H1 (cell line): ENCODE measurements around the gene IP6K3. TPM values are rescaled to one million over a fixed set of nuclear protein-coding genes. Genes with fewer than 3 reads are reported as not detected.

Source experiments
- CTCF ChIA-PET: fragments of 300-600 bp; sonication (Branson Sonifier 250); formaldehyde crosslinking; loops from one replicate; lab custom pipeline; 2021; ENCODE audit not compliant: partially characterized antibody; lab: Charles Lee
- POLR2A ChIA-PET: fragments of 300-600 bp; sonication (Branson Sonifier 250); formaldehyde crosslinking; loops from one replicate; lab custom pipeline; 2021; ENCODE audit warnings: inconsistent platforms; ENCODE audit not compliant: partially characterized antibody; lab: Charles Lee
- DNase-seq, 2 experiments: peaks; one replicate each; pipeline versions ENCODE4 v3.0.0 to v3.0.0-alpha.2; 2010 to 2022; ENCODE audit warnings: low spot score in 2 of 2, low read depth in 1 of 2, mixed read lengths in 1 of 2
- FAIRE-seq: peaks from 2 replicates; lab custom pipeline; 2011; peaks lifted over from hg19 to GRCh38; lab: Jason Lieb, UNC
- H2AFZ ChIP-seq: 2 replicates; pipeline ENCODE4 v1.8.1; 2012; ENCODE audit warnings: low read length, inconsistent platforms
- H2AK5ac ChIP-seq: 2 replicates; pipeline ENCODE4 v1.6.1; 2013; ENCODE audit warnings: low read depth, low read length
- H2BK120ac ChIP-seq: replicated peaks from 2 replicates; pipeline ENCODE3; 2013; ENCODE audit warnings: low read depth, low read length, inconsistent platforms
- H2BK12ac ChIP-seq: 2 replicates; pipeline ENCODE4 v1.6.1; 2013; ENCODE audit warnings: low read depth, low read length
- H2BK15ac ChIP-seq: 2 replicates; pipeline ENCODE4 v1.6.1; 2013; ENCODE audit warnings: low read length
- H2BK20ac ChIP-seq: 2 replicates; pipeline ENCODE4 v1.6.1; 2013; ENCODE audit warnings: low read length
- H2BK5ac ChIP-seq: 2 replicates; pipeline ENCODE4 v1.6.1; 2013; ENCODE audit warnings: low read depth, low read length
- H3K14ac ChIP-seq: 2 replicates; pipeline ENCODE4 v1.6.1; 2013; ENCODE audit warnings: inconsistent platforms; ENCODE audit not compliant: insufficient read length
- H3K18ac ChIP-seq: 2 replicates; pipeline ENCODE4 v1.6.1; 2013; ENCODE audit warnings: low read length; ENCODE audit errors: extremely low read depth
- H3K23ac ChIP-seq: 2 replicates; pipeline ENCODE4 v1.6.1; 2013; ENCODE audit warnings: inconsistent platforms; ENCODE audit not compliant: insufficient read length
- H3K23me2 ChIP-seq: 2 replicates; pipeline ENCODE4 v1.6.1; 2013; ENCODE audit warnings: low read depth, low read length
- H3K27ac ChIP-seq: 2 replicates; pipeline ENCODE4 v1.6.1; 2011; ENCODE audit warnings: low read depth, low read length, inconsistent platforms
- H3K27me3 ChIP-seq, 4 experiments: replicated peaks in 1 of 4; 1 replicate in 1 of 4; 2 replicates in 3 of 4; pipeline versions ENCODE4 v1.6.1 to v1.8.1; 2011 to 2013; ENCODE audit warnings: low read length in 3 of 4, mild to moderate bottlenecking in 3 of 4, inconsistent platforms in 2 of 4, mixed read lengths in 2 of 4, moderate library complexity in 1 of 4; ENCODE audit not compliant: control insufficient read depth in 3 of 4, insufficient read depth in 3 of 4; ENCODE audit errors: extremely low read depth in 1 of 4
- H3K36me3 ChIP-seq, 4 experiments: 2 replicates each; pipeline versions ENCODE4 v1.6.1 to v1.8.1; 2011 to 2013; ENCODE audit warnings: mild to moderate bottlenecking in 4 of 4, low read length in 3 of 4, moderate library complexity in 2 of 4, control low read depth in 1 of 4, inconsistent platforms in 1 of 4; ENCODE audit not compliant: insufficient read depth in 4 of 4, control insufficient read depth in 2 of 4
- H3K4ac ChIP-seq: replicated peaks from 2 replicates; pipeline ENCODE3; 2013; ENCODE audit warnings: low read length, low read depth, mixed read lengths, inconsistent platforms; ENCODE audit not compliant: insufficient read length
- H3K4me1 ChIP-seq, 4 experiments: replicated peaks in 1 of 4; 1 replicate in 1 of 4; 2 replicates in 3 of 4; pipeline versions ENCODE4 v1.6.1 to v1.8.1; 2011 to 2013; ENCODE audit warnings: low read length in 3 of 4, inconsistent platforms in 2 of 4, mixed read lengths in 1 of 4; ENCODE audit not compliant: insufficient read depth in 4 of 4, control insufficient read depth in 3 of 4
- H3K4me2 ChIP-seq, 2 experiments: 2 replicates each; pipeline versions ENCODE4 v1.6.1 to v1.8.1; 2011 to 2013; ENCODE audit warnings: low read depth in 2 of 2, low read length in 2 of 2, control low read depth in 1 of 2, inconsistent platforms in 1 of 2, mild to moderate bottlenecking in 1 of 2; ENCODE audit not compliant: insufficient read depth in 1 of 2
- H3K4me3 ChIP-seq, 4 experiments: fragments of 200-600, 300-600 bp in 1 of 4; sonication (generic), shearing (Covaris generic), sonication (Bioruptor Twin) in 1 of 4; 2 replicates each; pipeline versions ENCODE4 v1.5.1 to v1.8.1; 2011 to 2016; ENCODE audit warnings: low read length in 4 of 4, low read depth in 3 of 4, control low read depth in 2 of 4, inconsistent platforms in 2 of 4, mild to moderate bottlenecking in 2 of 4, mixed read lengths in 1 of 4, moderate library complexity in 1 of 4; ENCODE audit not compliant: insufficient read depth in 2 of 4; ENCODE audit errors: extremely low read depth in 1 of 4
- H3K56ac ChIP-seq: replicated peaks from 2 replicates; pipeline ENCODE3; 2013; ENCODE audit warnings: low read depth, mild to moderate bottlenecking, mixed read lengths, low read length, inconsistent platforms; ENCODE audit not compliant: insufficient read length
- H3K79me1 ChIP-seq: 2 replicates; pipeline ENCODE4 v1.6.1; 2013; ENCODE audit warnings: low read depth, low read length, control low read depth
- H3K79me2 ChIP-seq, 2 experiments: 2 replicates each; pipeline versions ENCODE4 v1.6.1 to v1.8.1; 2012 to 2013; ENCODE audit warnings: low read length in 2 of 2, mild to moderate bottlenecking in 2 of 2, inconsistent platforms in 1 of 2; ENCODE audit not compliant: insufficient read depth in 2 of 2, control insufficient read depth in 1 of 2
- H3K9ac ChIP-seq, 4 experiments: replicated peaks in 1 of 4; 1 replicate in 1 of 4; 2 replicates in 3 of 4; pipeline versions ENCODE4 v1.6.1 to v1.8.1; 2011 to 2013; ENCODE audit warnings: low read depth in 3 of 4, low read length in 3 of 4, control low read depth in 2 of 4, mild to moderate bottlenecking in 2 of 4, moderate library complexity in 2 of 4, inconsistent platforms in 1 of 4; ENCODE audit errors: extremely low read depth in 1 of 4
- H3K9me3 ChIP-seq, 2 experiments: 2 replicates each; pipeline versions ENCODE4 v1.6.1 to v1.8.1; 2012 to 2013; ENCODE audit warnings: mild to moderate bottlenecking in 2 of 2, moderate library complexity in 2 of 2, control low read depth in 1 of 2, inconsistent platforms in 1 of 2, low read depth in 1 of 2, low read length in 1 of 2, mixed read lengths in 1 of 2; ENCODE audit not compliant: insufficient read depth in 2 of 2
- H4K20me1 ChIP-seq, 2 experiments: replicated peaks in 1 of 2; 2 replicates each; pipeline versions ENCODE3 to v1.8.1; 2011 to 2013; ENCODE audit warnings: inconsistent platforms in 2 of 2, low read length in 2 of 2, mild to moderate bottlenecking in 1 of 2; ENCODE audit not compliant: insufficient read depth in 2 of 2, control insufficient read depth in 1 of 2
- H4K5ac ChIP-seq: 2 replicates; pipeline ENCODE4 v1.6.1; 2013; ENCODE audit warnings: low read length, low read depth, mixed read lengths, inconsistent platforms; ENCODE audit not compliant: insufficient read length
- H4K8ac ChIP-seq: 2 replicates; pipeline ENCODE4 v1.8.0; 2013; ENCODE audit warnings: mild to moderate bottlenecking, moderate library complexity, low read length, inconsistent platforms; ENCODE audit not compliant: insufficient read depth; ENCODE audit errors: extremely low read depth
- H4K91ac ChIP-seq: replicated peaks from 2 replicates; pipeline ENCODE3; 2013; ENCODE audit warnings: low read length, mixed read lengths, inconsistent platforms; ENCODE audit not compliant: insufficient read length
- CBX5 ChIP-seq: fragments of 300-800, 300-1000 bp; sonication (generic); IDR thresholded peaks from 2 replicates; pipeline ENCODE4 v1.7.1; 2016; ENCODE audit warnings: antibody characterized with exemption, low read length, low read depth
- HDAC2 ChIP-seq, 2 experiments: fragments of 300-600 bp in 1 of 2; sonication (generic) in 1 of 2; IDR thresholded peaks; 2 replicates each; pipeline ENCODE4 v1.6.1; 2011 to 2012; ENCODE audit warnings: low read depth in 2 of 2, low read length in 2 of 2, mild to moderate bottlenecking in 2 of 2, moderate library complexity in 2 of 2, borderline replicate concordance in 1 of 2, inconsistent platforms in 1 of 2
- TEAD4 ChIP-seq: IDR thresholded peaks from 2 replicates; pipeline ENCODE4 v1.6.1; 2012; ENCODE audit warnings: low read depth, low read length, inconsistent platforms, mixed read lengths
- WGBS, 2 experiments: shearing (Covaris generic) in 1 of 2; methylation state at CpG; one replicate each; pipeline versions ENCODE4 v1.1.6 to v1.1.7; 2013 to 2015; ENCODE audit warnings: low lambda C conversion rate in 2 of 2, mixed read lengths in 2 of 2, inconsistent platforms in 1 of 2, low coverage in 1 of 2, missing lambda C conversion rate in 1 of 2; ENCODE audit not compliant: insufficient replicate concordance in 2 of 2, insufficient coverage in 1 of 2, insufficient read length in 1 of 2; ENCODE audit errors: extremely low coverage in 1 of 2, missing lambda C conversion rate in 1 of 2; 5-methylcytosine and 5-hydroxymethylcytosine counted together
- polyA plus RNA-seq, 7 experiments: library from polyadenylated mRNA; depleted of rRNA in 3 of 7; stranded (reverse) in 5 of 7; unstranded in 2 of 7; fragments of >200 nt in 5 of 7; fragments of 200-250 nt in 2 of 7; gene quantifications; 1 replicate in 5 of 7; 2 replicates in 1 of 7; 4 replicates in 1 of 7; pipeline versions ENCODE4 v1.2.1 to v1.2.3, GENCODE V29; 2011 to 2013; ENCODE audit warnings: missing spikeins in 2 of 7, mixed read lengths in 2 of 7
- total RNA-seq: library from RNA; stranded (reverse); fragmentation: NEBNext Ultra II Directional; extraction: Animal tissue kit (Norgen Biotek cat#: 25700); gene quantifications from 2 replicates; pipeline ENCODE4 v1.2.1, GENCODE V29; 2021

IP6K3 gene
- total and polyA plus RNA-seq, 2 of the 8 experiments (the other 6 are each of a cell fraction or from before 2014, with no cell fraction given), result 0.22 to 0.73 TPM

DNA sequence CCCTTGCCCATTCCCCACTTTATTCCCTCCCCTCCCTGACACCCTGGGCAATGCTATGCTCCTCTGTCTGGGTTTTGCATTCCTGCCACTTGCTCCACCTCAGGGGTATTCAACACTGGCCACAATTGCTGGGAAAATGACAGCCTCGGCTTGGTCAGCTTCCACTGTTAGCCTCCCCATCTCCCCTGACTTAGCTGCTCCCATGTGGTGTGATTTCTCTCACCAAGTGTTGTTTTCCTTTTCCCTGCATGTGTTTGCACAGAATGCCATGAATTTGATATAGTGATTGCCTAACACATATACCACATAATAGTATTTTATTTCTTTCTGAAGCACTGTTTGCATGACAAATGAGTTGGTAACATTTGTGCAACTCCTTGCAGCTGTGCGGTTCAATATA lies 43.7 kb upstream of the IP6K3 start:
- ChIA-PET CTCF (interaction anchor here (0.6 to 9.6 kb wide), 5 partner anchors 11 to 237 kb away, joined by 3 to 71 read pairs (median 5); no protein-coding TSS in a partner anchor), POLR2A (interaction anchor here (2.0 kb wide), 1 partner anchor 9 kb away, joined by 9 read pairs; no protein-coding TSS in a partner anchor)
- no peak overlapping the region for H4K5ac ChIP-seq
- H2BK15ac ChIP-seq, result no peak overlapping the region
- H3K4me2 ChIP-seq, result peak overlapping the region; percentile 15 to 40; a peak in 2 of 4 replicates
- H3K79me2 ChIP-seq, result peaks cover 11 to 31% of the 10 kb centered on the region in 2 experiments
- no peaks in the 10 kb centered on the region; the same call in 1 of the 2 replicates for H3K79me1 ChIP-seq
- no peaks in the 10 kb centered on the region for H3K27me3 ChIP-seq
- DNase-seq, result no peak
- no peak overlapping the region for H3K4ac ChIP-seq
- H4K20me1 ChIP-seq, result peaks cover 0 to 2% of the 10 kb centered on the region in 2 experiments
- H3K56ac ChIP-seq, result no peak overlapping the region
- no peak overlapping the region for H3K4me3 ChIP-seq
- H3K4me1 ChIP-seq, result peaks cover 18 to 64% (median 34%) of the 10 kb centered on the region in 4 experiments
- H3K9ac ChIP-seq, result no peak overlapping the region
- no peak overlapping the region for H2AK5ac ChIP-seq
- H3K14ac ChIP-seq, result no peak overlapping the region
- 83% methylated on average over 2 of the region's 2 CpGs; no CpG with 5 or more reads in 1 of the 2 experiments for WGBS, 2 experiments
- H2BK5ac ChIP-seq, result peak overlapping the region; percentile 90; the same call in 1 of the 2 replicates
- no peak overlapping the region for H4K8ac ChIP-seq
- no peaks in the 10 kb centered on the region for H3K9me3 ChIP-seq
- TF ChIP-seq CBX5, result no peak
- peak; percentile 52; the same call in 1 of the 2 replicates for TF ChIP-seq TEAD4
- 0 out of 4 replicates have a peak, but pooled peaks of 1 of the 2 experiments have one; percentile 3 for TF ChIP-seq HDAC2 (IDR thresholded peaks at IDR 0.05; ENCODE audit: borderline replicate concordance in 1 of 2, low read depth in 2 of 2, low read length in 2 of 2)
- H3K36me3 ChIP-seq, result peaks cover 0 to 3% (median 0%) of the 10 kb centered on the region in 4 experiments; a peak in 1 of 8 replicates
- peak overlapping the region; percentile 41 for H2BK120ac ChIP-seq
- peak overlapping the region; percentile 2; the same call in 1 of the 2 replicates for H2BK20ac ChIP-seq
- H4K91ac ChIP-seq, result no peak overlapping the region
- H3K23me2 ChIP-seq, result peaks cover 2% of the 10 kb centered on the region
- no peak overlapping the region for H3K27ac ChIP-seq
- no peak overlapping the region for H2AFZ ChIP-seq
- H3K23ac ChIP-seq, result no peak overlapping the region
- no peak for FAIRE-seq
- peak overlapping the region; percentile 86; the same call in 1 of the 2 replicates for H2BK12ac ChIP-seq
- H3K18ac ChIP-seq, result peak overlapping the region; percentile 28; the same call in 1 of the 2 replicates
